Fibroblast of lung (primary cell): ENCODE data around the gene PSMC1.

Experiments used
- EZH2 ChIP-seq: IDR thresholded peaks from 2 replicates; pipeline ENCODE4 v1.5.1; 2012; ENCODE audit warnings: low read length, control low read depth, mild to moderate bottlenecking; ENCODE audit errors: missing control alignments
- TF ChIP-seq, protein P1 (sequence below), 2 donors: IDR thresholded peaks in 1 of 2; conservative IDR thresholded peaks in 1 of 2; 1 replicate in 1 of 2; 2 replicates in 1 of 2; pipeline ENCODE4 v1.5.1; 2011 to 2012; ENCODE audit warnings: low read length in 2 of 2, control low read depth in 1 of 2, inconsistent platforms in 1 of 2, low read depth in 1 of 2, mild to moderate bottlenecking in 1 of 2

DNA sequence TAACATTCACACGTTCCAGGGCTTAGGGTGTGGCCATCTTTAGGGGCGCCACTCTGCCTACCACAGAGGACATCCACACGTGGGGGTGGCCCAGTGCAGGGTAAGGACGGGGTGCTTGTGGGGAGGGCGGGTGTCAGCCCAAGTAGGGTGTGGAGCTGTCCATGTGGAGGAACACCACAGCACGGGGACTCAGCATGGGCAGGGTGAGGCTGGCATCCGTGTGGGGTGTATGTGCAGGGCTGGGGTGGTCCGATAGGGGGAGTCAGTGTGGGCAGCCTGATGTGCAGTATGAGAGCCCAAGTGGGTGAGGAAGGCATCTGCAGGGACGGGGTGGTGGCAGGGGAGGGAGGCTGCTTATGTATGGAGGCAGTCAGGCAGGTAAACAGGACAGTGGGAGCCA lies 17.7 kb downstream of the PSMC1 start:
- TF ChIP-seq, protein P1, sequence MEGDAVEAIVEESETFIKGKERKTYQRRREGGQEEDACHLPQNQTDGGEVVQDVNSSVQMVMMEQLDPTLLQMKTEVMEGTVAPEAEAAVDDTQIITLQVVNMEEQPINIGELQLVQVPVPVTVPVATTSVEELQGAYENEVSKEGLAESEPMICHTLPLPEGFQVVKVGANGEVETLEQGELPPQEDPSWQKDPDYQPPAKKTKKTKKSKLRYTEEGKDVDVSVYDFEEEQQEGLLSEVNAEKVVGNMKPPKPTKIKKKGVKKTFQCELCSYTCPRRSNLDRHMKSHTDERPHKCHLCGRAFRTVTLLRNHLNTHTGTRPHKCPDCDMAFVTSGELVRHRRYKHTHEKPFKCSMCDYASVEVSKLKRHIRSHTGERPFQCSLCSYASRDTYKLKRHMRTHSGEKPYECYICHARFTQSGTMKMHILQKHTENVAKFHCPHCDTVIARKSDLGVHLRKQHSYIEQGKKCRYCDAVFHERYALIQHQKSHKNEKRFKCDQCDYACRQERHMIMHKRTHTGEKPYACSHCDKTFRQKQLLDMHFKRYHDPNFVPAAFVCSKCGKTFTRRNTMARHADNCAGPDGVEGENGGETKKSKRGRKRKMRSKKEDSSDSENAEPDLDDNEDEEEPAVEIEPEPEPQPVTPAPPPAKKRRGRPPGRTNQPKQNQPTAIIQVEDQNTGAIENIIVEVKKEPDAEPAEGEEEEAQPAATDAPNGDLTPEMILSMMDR (conservative IDR thresholded peaks at IDR 0.05 in 1 of 2, IDR thresholded peaks at IDR 0.05 in 1 of 2; ENCODE audit: low read depth in 1 of 2, low read length in 2 of 2), result no peak
- TF ChIP-seq EZH2, result no peak
